HL-60 (cell line): Measurements from ENCODE around the gene IL13.

Experiments used
- DNase-seq, 2 experiments: peaks; one replicate each; pipeline ENCODE4 v3.0.0-alpha.2; 2010 to 2020; ENCODE audit warnings: low read depth in 1 of 2, low spot score in 1 of 2
- H3K27ac ChIP-seq: fragments of 250-450 bp; sonication (Bioruptor Pico); replicated peaks from 2 replicates; pipeline ENCODE4 v1.5.1; 2020; ENCODE audit warnings: mild to moderate bottlenecking, moderate library complexity
- H3K27me3 ChIP-seq: fragments of 250-450 bp; sonication (Bioruptor Pico); 2 replicates; pipeline ENCODE4 v1.5.1; 2021; ENCODE audit warnings: mild to moderate bottlenecking, moderate library complexity; ENCODE audit not compliant: insufficient read depth, poor library complexity, severe bottlenecking
- H3K4me3 ChIP-seq: replicated peaks from 2 replicates; pipeline ENCODE4 v1.5.1; 2011; ENCODE audit warnings: mild to moderate bottlenecking, control low read depth, low read length; ENCODE audit not compliant: insufficient read depth
- CTCF ChIP-seq: IDR thresholded peaks from one replicate; pipeline ENCODE4 v1.5.1; 2011; ENCODE audit warnings: low read length, control low read depth, inconsistent platforms; ENCODE audit not compliant: insufficient read depth
- GABPA ChIP-seq: IDR thresholded peaks from 2 replicates; pipeline ENCODE4 v1.6.1; 2012; ENCODE audit warnings: low read depth
- POLR2AphosphoS5 ChIP-seq: IDR thresholded peaks from 2 replicates; pipeline ENCODE4 v1.6.1; 2012; ENCODE audit warnings: low read depth
- SPI1 ChIP-seq: IDR thresholded peaks from 2 replicates; pipeline ENCODE4 v1.6.1; 2012; ENCODE audit warnings: low read depth, mild to moderate bottlenecking, borderline replicate concordance
- TF ChIP-seq, protein P1 (sequence below): IDR thresholded peaks from 2 replicates; pipeline ENCODE4 v1.6.1; 2012; ENCODE audit warnings: low read depth; ENCODE audit not compliant: insufficient replicate concordance

IL13 gene

GRCh38 chr5:132692632-132692967 is 34.6 kb downstream of the IL13 start:
- H3K27me3 ChIP-seq, result no peaks in the 10 kb centered on the region
- no peak for DNase-seq
- no peak overlapping the region for H3K4me3 ChIP-seq
- TF ChIP-seq POLR2AphosphoS5 (no peak), SPI1 (no peak), CTCF (no peak), GABPA (no peak)
- TF ChIP-seq, protein P1, sequence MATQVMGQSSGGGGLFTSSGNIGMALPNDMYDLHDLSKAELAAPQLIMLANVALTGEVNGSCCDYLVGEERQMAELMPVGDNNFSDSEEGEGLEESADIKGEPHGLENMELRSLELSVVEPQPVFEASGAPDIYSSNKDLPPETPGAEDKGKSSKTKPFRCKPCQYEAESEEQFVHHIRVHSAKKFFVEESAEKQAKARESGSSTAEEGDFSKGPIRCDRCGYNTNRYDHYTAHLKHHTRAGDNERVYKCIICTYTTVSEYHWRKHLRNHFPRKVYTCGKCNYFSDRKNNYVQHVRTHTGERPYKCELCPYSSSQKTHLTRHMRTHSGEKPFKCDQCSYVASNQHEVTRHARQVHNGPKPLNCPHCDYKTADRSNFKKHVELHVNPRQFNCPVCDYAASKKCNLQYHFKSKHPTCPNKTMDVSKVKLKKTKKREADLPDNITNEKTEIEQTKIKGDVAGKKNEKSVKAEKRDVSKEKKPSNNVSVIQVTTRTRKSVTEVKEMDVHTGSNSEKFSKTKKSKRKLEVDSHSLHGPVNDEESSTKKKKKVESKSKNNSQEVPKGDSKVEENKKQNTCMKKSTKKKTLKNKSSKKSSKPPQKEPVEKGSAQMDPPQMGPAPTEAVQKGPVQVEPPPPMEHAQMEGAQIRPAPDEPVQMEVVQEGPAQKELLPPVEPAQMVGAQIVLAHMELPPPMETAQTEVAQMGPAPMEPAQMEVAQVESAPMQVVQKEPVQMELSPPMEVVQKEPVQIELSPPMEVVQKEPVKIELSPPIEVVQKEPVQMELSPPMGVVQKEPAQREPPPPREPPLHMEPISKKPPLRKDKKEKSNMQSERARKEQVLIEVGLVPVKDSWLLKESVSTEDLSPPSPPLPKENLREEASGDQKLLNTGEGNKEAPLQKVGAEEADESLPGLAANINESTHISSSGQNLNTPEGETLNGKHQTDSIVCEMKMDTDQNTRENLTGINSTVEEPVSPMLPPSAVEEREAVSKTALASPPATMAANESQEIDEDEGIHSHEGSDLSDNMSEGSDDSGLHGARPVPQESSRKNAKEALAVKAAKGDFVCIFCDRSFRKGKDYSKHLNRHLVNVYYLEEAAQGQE, result no peak
- H3K27ac ChIP-seq, result no peak overlapping the region

GRCh38 chr5:132695956-132696355 is 38.0 kb downstream of the IL13 start:
- H3K27me3 ChIP-seq, result no peaks in the 10 kb centered on the region
- H3K4me3 ChIP-seq, result no peak overlapping the region
- no peak for DNase-seq
- TF ChIP-seq, protein P1, result no peak
- no peak for TF ChIP-seq POLR2AphosphoS5
- no peak for TF ChIP-seq SPI1
- no peak for TF ChIP-seq GABPA
- TF ChIP-seq CTCF, result no peak
- no peak overlapping the region for H3K27ac ChIP-seq

DNA sequence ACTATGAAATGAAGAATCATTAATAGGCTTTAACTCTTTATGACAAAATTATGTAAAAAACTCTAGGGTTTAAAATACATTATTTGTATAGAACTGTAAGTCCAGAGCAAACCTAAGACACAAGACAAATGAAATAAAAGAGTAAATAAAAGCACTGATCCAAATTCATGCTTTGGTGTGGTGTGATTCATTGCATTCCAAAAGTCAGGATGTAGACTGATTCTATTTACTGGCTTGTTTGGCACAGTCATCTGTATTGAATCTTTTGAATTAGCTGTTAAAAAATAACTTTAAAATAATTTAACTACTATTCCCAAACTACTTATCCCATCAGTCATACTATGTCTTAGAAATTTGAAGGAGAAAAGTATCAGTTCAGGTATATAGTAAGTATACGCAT is 46.9 kb downstream of the IL13 start:
- H3K27ac ChIP-seq, result no peak overlapping the region
- H3K27me3 ChIP-seq, result no peaks in the 10 kb centered on the region
- TF ChIP-seq CTCF, result no peak
- TF ChIP-seq, protein P1, result no peak
- TF ChIP-seq SPI1, result no peak
- TF ChIP-seq GABPA, result no peak
- no peak for TF ChIP-seq POLR2AphosphoS5
- no peak overlapping the region for H3K4me3 ChIP-seq
- no peak for DNase-seq
